Naive thymus-derived CD4-positive, alpha-beta T cell (primary cell): ENCODE results near the gene TSPAN4. TPM values are rescaled to one million over a fixed set of nuclear protein-coding genes. Genes with fewer than 3 reads are reported as not detected.
A peak's percentile ranks its signal among the peaks of the same experiment; 100 is the strongest.

Experiments
- ATAC-seq: fragments of 150-1000 bp; cut with Tn5 transposase; 2 replicates; pipeline ENCODE4 v1.10.0; 2021; ENCODE audit warnings: mild to moderate bottlenecking, moderate library complexity
- CTCF ChIA-PET: fragments of 350-600 bp; sonication (Branson Sonifier 250); formaldehyde crosslinking; loops from one replicate; lab custom pipeline; 2021; ENCODE audit warnings: antibody characterized with exemption; lab: Charles Lee
- POLR2A ChIA-PET: fragments of 350-600 bp; sonication (Branson Sonifier 250); formaldehyde crosslinking; loops from one replicate; lab custom pipeline; 2021; ENCODE audit warnings: antibody characterized with exemption, inconsistent platforms; lab: Charles Lee
- DNase-seq, 9 donors: peaks; one replicate each; pipeline versions ENCODE4 v3.0.0 to v3.0.0-alpha.2; 2020 to 2022; ENCODE audit warnings: mixed read lengths in 1 of 9
- H3K27ac ChIP-seq: one replicate; pipeline ENCODE4 v1.7.0; 2013; ENCODE audit warnings: mild to moderate bottlenecking, low read depth, low read length, moderate library complexity
- H3K27me3 ChIP-seq, 2 donors: one replicate each; pipeline ENCODE4 v1.7.0; 2013; ENCODE audit warnings: low read length in 2 of 2, mild to moderate bottlenecking in 2 of 2, moderate library complexity in 2 of 2; ENCODE audit not compliant: control insufficient read depth in 2 of 2, insufficient read depth in 2 of 2
- H3K36me3 ChIP-seq, 3 experiments: 1 replicate in 2 of 3; 2 replicates in 1 of 3; pipeline ENCODE4 v1.7.0; 2013; ENCODE audit warnings: low read length in 3 of 3, mild to moderate bottlenecking in 3 of 3, moderate library complexity in 1 of 3; ENCODE audit not compliant: insufficient read depth in 3 of 3, control insufficient read depth in 2 of 3
- H3K4me1 ChIP-seq, 2 donors: one replicate each; pipeline ENCODE4 v1.7.0; 2013; ENCODE audit warnings: low read length in 2 of 2, mild to moderate bottlenecking in 2 of 2, moderate library complexity in 1 of 2; ENCODE audit not compliant: control insufficient read depth in 2 of 2, insufficient read depth in 2 of 2
- H3K4me3 ChIP-seq: 2 replicates; pipeline ENCODE4 v1.7.0; 2013; ENCODE audit warnings: mild to moderate bottlenecking, low read length
- H3K9me3 ChIP-seq, 3 experiments: 1 replicate in 2 of 3; 2 replicates in 1 of 3; pipeline ENCODE4 v1.7.0; 2013; ENCODE audit warnings: low read length in 3 of 3; ENCODE audit not compliant: control insufficient read depth in 2 of 3
- H3K27ac Mint-ChIP-seq, 9 donors: one replicate each; pipeline ENCODE4 v1.8.0; 2020 to 2022; ENCODE audit warnings: mixed read lengths in 9 of 9, mild to moderate bottlenecking in 8 of 9, moderate library complexity in 5 of 9, inconsistent platforms in 2 of 9
- H3K27me3 Mint-ChIP-seq, 5 donors: one replicate each; pipeline ENCODE4 v1.8.0; 2021 to 2022; ENCODE audit warnings: mixed read lengths in 5 of 5, mild to moderate bottlenecking in 1 of 5
- H3K36me3 Mint-ChIP-seq, 5 donors: one replicate each; pipeline ENCODE4 v1.8.0; 2020 to 2022; ENCODE audit warnings: mixed read lengths in 5 of 5, mild to moderate bottlenecking in 3 of 5, inconsistent platforms in 1 of 5
- H3K4me1 Mint-ChIP-seq, 7 donors: one replicate each; pipeline ENCODE4 v1.8.0; 2020 to 2022; ENCODE audit warnings: mixed read lengths in 7 of 7, mild to moderate bottlenecking in 3 of 7, inconsistent platforms in 1 of 7
- H3K4me3 Mint-ChIP-seq, 10 donors: one replicate each; pipeline ENCODE4 v1.8.0; 2020 to 2022; ENCODE audit warnings: mild to moderate bottlenecking in 10 of 10, mixed read lengths in 10 of 10, moderate library complexity in 6 of 10, inconsistent platforms in 2 of 10
- H3K9me3 Mint-ChIP-seq, 11 donors: one replicate each; pipeline ENCODE4 v1.8.0; 2020 to 2022; ENCODE audit warnings: mixed read lengths in 11 of 11, mild to moderate bottlenecking in 4 of 11, inconsistent platforms in 1 of 11, moderate library complexity in 1 of 11
- intact Hi-C, 2 donors: fragments of 100-400 bp; cut with micrococcal nuclease; formaldehyde crosslinking; loops; one replicate each; pipeline ENCODE4 v1.15.1; 2023
- polyA plus RNA-seq, 2 donors: library from polyadenylated mRNA; unstranded; fragments of 300-500 nt; fragmentation: Illumina TruSeq; gene quantifications; one replicate each; pipeline ENCODE4 v1.2.3, GENCODE V29; 2021
- total RNA-seq, 6 experiments: library from RNA in 5 of 6; stranded (reverse) in 5 of 6; gene quantifications; 1 replicate in 5 of 6; 2 replicates in 1 of 6; pipeline ENCODE4 v1.2.3 and lab custom pipeline; 2021 to 2026

Gene TSPAN4
- total and polyA plus RNA-seq, 7 experiments from 2014 or later, result 4.1 to 12.6 (median 5.7) TPM

DNA sequence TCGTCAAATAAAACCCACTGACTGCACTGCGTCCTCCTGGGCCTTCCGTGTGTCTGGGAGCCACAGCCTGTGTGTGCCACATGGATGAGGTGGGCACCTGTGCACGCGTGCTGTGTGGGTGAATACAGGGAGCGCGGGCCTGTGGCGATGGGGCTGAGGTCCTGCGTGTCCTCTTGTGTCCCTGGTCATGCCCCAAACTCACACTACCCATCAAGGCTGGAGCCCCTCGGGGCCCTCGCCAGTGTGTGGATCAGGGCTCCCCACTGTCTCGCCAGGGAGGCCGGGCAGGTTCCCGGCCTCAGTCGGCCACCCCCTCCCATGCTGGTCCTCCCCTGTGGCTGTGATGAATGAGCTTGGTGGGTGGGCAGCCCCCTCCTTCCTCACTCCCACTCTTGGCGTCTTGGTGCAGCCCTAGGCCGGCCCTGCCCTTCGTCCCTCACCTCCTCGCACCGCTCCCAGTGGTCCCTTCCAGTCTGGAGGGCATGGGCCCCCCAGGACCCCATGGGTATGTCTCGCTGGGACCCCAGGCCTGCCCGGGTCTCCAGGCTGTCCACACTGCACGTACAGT, 10.6 kb upstream of the TSPAN4 start:
- Histone ChIP-seq H3K36me3 (peaks cover 0 to 3% (median 0%) of the 10 kb centered on the region in 3 experiments), H3K4me3 (no peak overlapping the region), H3K27me3 (peaks cover 0 to 11% of the 10 kb centered on the region in 2 donors), H3K4me1 (peaks cover 10 to 41% of the 10 kb centered on the region in 2 donors), H3K27ac (no peak overlapping the region), H3K9me3 (no peaks in the 10 kb centered on the region)
- DNase-seq, result no peak
- peaks cover 0 to 1% (median 0%) of the 10 kb centered on the region in 11 donors for H3K9me3 Mint-ChIP-seq
- H3K27me3 Mint-ChIP-seq, result peaks cover 14 to 53% (median 21%) of the 10 kb centered on the region in 5 donors
- intact Hi-C loops, result loop anchor here in 1 of 2 donors (1.0 kb wide), 1 partner anchor 10 kb away; the partner anchor contains the start of genes POLR2L and TSPAN4
- H3K36me3 Mint-ChIP-seq, result peaks cover 0 to 3% (median 0%) of the 10 kb centered on the region in 5 donors
- ChIA-PET POLR2A (interaction anchor here (0.8 to 7.8 kb wide), 3 partner anchors 11 to 27 kb away, joined by 3 to 79 read pairs (median 32); partner anchors contain the start of genes PIDD1, PNPLA2, POLR2L and TSPAN4), CTCF (interaction anchor here (1.1 kb wide), 1 partner anchor 13 kb away, joined by 3 read pairs; the partner anchor contains the start of gene PNPLA2)
- no peak for ATAC-seq
- no peak overlapping the region for H3K27ac Mint-ChIP-seq
- peaks cover 5 to 33% (median 31%) of the 10 kb centered on the region in 7 donors for H3K4me1 Mint-ChIP-seq
- peak overlapping the region in 9 of 10 donors; percentile 15 to 83 (median 54) for H3K4me3 Mint-ChIP-seq

DNA sequence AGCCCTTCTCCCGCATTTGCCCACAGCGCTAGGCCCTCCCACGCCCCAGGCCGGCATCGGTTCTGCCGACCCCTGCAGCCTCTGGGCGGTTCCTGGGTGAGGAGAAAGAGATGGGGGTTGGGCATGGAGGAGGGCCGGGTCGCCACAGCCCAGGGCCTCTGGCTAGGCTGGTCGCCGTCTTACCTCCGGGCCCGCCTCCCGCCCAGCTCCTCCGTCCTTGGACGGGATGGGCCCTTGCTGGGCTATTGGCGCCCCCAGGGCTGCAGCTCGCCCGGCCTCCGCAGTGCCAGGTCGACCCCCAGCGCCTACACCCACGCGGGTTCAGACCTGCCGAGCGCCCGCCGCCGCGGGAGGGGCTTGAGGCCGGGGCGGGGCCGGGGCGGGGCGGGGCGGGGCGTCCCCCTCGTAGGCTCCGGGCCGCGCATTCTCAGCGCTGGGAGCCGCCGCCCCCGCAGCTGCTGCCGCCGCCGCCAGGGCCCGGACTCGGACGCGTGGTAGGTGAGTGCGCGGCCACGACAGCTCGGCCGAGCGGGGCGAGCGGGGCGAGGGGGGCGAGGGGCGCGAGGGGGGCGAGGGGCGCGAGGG, 10.0 kb upstream of the TSPAN4 start, which contains the start of gene CD151:
Gene CD151, plus strand, starts transcription at position 424 of the 585 bp plus-strand sequence. CDS start 3,118 bp downstream, outside the sequence.
- Histone ChIP-seq H3K27me3 (peaks cover 0 to 8% of the 10 kb centered on the region in 2 donors), H3K4me3 (peak within 1 kb of the TSS; percentile 27), H3K36me3 (peaks cover 0 to 8% (median 0%) of the 10 kb centered on the region in 3 experiments), H3K9me3 (no peaks in the 10 kb centered on the region), H3K27ac (peak within 1 kb of the TSS; percentile 35), H3K4me1 (peaks cover 10 to 37% of the 10 kb centered on the region in 2 donors)
- Mint-ChIP-seq H3K27ac (peak within 1 kb of the TSS in 1 of 9 donors; percentile 23), H3K27me3 (peaks cover 12 to 50% (median 20%) of the 10 kb centered on the region in 5 donors), H3K4me3 (peak within 1 kb of the TSS in 9 of 10 donors; percentile 52 to 83 (median 67)), H3K9me3 (peaks cover 0 to 1% (median 0%) of the 10 kb centered on the region in 11 donors), H3K36me3 (peaks cover 0 to 1% (median 0%) of the 10 kb centered on the region in 5 donors), H3K4me1 (peaks cover 5 to 31% (median 28%) of the 10 kb centered on the region in 7 donors)
- intact Hi-C loops, result loop anchor here in 1 of 2 donors (1.0 kb wide), 1 partner anchor 10 kb away; the partner anchor contains the start of genes POLR2L and TSPAN4
- POLR2A ChIA-PET, result interaction anchor here (2.1 to 7.8 kb wide), 2 partner anchors 10 to 14 kb away, joined by 11 to 79 read pairs; partner anchors contain the start of genes PNPLA2, POLR2L and TSPAN4
- CTCF ChIA-PET, result no interaction called here
- peak in 1 of 9 donors; percentile 68 for DNase-seq
- ATAC-seq, result peak; percentile 69

GRCh38 chr11:833114-833791, 9.4 kb upstream of the TSPAN4 start:
- Mint-ChIP-seq H3K4me1 (peaks cover 5 to 26% (median 23%) of the 10 kb centered on the region in 7 donors), H3K4me3 (peak overlapping the region in 7 of 10 donors; percentile 47 to 69 (median 58)), H3K36me3 (no peaks in the 10 kb centered on the region), H3K9me3 (peaks cover 0 to under 1% (median 0%) of the 10 kb centered on the region in 11 donors), H3K27ac (no peak overlapping the region), H3K27me3 (peaks cover 9 to 44% (median 14%) of the 10 kb centered on the region in 5 donors)
- Histone ChIP-seq H3K9me3 (no peaks in the 10 kb centered on the region), H3K4me1 (peaks cover 10 to 35% of the 10 kb centered on the region in 2 donors), H3K27me3 (peaks cover 0 to 6% of the 10 kb centered on the region in 2 donors), H3K27ac (peak overlapping the region; percentile 35), H3K36me3 (peaks cover 0 to 13% (median 0%) of the 10 kb centered on the region in 3 experiments), H3K4me3 (peak overlapping the region; percentile 27)
- intact Hi-C loops, result no loop called here
- POLR2A ChIA-PET, result interaction anchor here (0.8 to 7.8 kb wide), 3 partner anchors 8 to 14 kb away, joined by 3 to 79 read pairs (median 11); partner anchors contain the start of genes PNPLA2, POLR2L and TSPAN4
- DNase-seq (peak in 1 of 9 donors; percentile 63), ATAC-seq (peak; percentile 39)
- CTCF ChIA-PET, result no interaction called here

DNA sequence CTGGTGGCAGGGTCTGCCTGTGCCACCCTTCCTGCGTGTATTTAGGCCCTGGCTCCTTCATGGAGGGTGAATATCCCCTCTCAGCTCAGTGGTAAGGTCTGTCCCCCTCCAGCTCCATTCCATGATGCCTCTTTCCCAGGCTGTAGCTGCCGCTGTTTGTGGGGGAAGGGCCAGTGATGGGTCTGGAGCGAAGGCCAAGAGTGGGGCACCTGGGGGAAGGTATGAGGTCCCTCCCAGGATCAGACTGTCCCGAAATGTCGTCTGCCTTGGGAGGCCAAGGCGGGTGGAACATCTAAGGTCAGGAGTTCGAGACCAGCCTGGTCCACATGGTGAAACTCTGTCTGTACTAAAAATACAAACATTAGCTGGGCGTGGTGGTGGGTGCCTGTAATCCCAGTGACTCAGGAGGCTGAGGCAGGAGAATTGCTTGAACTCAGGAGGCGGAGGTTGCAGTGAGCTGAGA, 8.8 kb upstream of the TSPAN4 start:
- CTCF ChIA-PET, result no interaction called here
- Histone ChIP-seq H3K27me3 (peaks cover 0 to 6% of the 10 kb centered on the region in 2 donors), H3K36me3 (peaks cover 0 to 19% (median 0%) of the 10 kb centered on the region in 3 experiments), H3K4me1 (peaks cover 10 to 33% of the 10 kb centered on the region in 2 donors), H3K9me3 (no peaks in the 10 kb centered on the region), H3K4me3 (no peak overlapping the region), H3K27ac (no peak overlapping the region)
- Mint-ChIP-seq H3K27me3 (peaks cover 9 to 37% (median 12%) of the 10 kb centered on the region in 5 donors), H3K36me3 (peaks cover 0 to 4% (median 0%) of the 10 kb centered on the region in 5 donors), H3K9me3 (no peaks in the 10 kb centered on the region), H3K27ac (peak overlapping the region in 2 of 9 donors; percentile 15 to 23), H3K4me3 (peak overlapping the region; percentile 47 to 69 (median 57)), H3K4me1 (peaks cover 5 to 27% (median 23%) of the 10 kb centered on the region in 7 donors)
- POLR2A ChIA-PET, result interaction anchor here (0.8 to 7.8 kb wide), 4 partner anchors 9 to 25 kb away, joined by 3 to 79 read pairs (median 8); partner anchors contain the start of genes PNPLA2, POLR2L, RPLP2 and TSPAN4
- ATAC-seq (no peak), DNase-seq (no peak)
- intact Hi-C loops, result no loop called here

- intact Hi-C loops, result no loop called here
- Mint-ChIP-seq H3K4me3 (peak overlapping the region in 9 of 10 donors; percentile 47 to 69 (median 58)), H3K27me3 (peaks cover 4 to 30% (median 9%) of the 10 kb centered on the region in 5 donors), H3K36me3 (peaks cover 0 to 4% (median 0%) of the 10 kb centered on the region in 5 donors), H3K27ac (peak overlapping the region in 2 of 9 donors; percentile 23 to 56), H3K4me1 (peaks cover 5 to 20% (median 17%) of the 10 kb centered on the region in 7 donors), H3K9me3 (no peaks in the 10 kb centered on the region)
- ChIA-PET POLR2A (interaction anchor here (0.5 to 2.1 kb wide), 5 partner anchors 8 to 153 kb away, joined by 3 to 11 read pairs (median 5); partner anchors contain the start of genes PNPLA2, POLR2L, RPLP2 and TSPAN4), CTCF (interaction anchor here (0.7 kb wide), 1 partner anchor 519 kb away, joined by 3 read pairs; no protein-coding TSS in a partner anchor)
- no peak for DNase-seq
- Histone ChIP-seq H3K9me3 (no peaks in the 10 kb centered on the region), H3K4me1 (peaks cover 6 to 25% of the 10 kb centered on the region in 2 donors), H3K27me3 (peaks cover 0 to 4% of the 10 kb centered on the region in 2 donors), H3K36me3 (peaks cover 0 to 27% (median 0%) of the 10 kb centered on the region in 3 experiments), H3K27ac (no peak overlapping the region), H3K4me3 (no peak overlapping the region)
- ATAC-seq, result no peak
These were observed 8.0 kb upstream of the TSPAN4 start for GRCh38 chr11:834371-835316.
